BJ (cell line): Measurements from ENCODE around the gene ACHE. TPM values are rescaled to one million over a fixed set of nuclear protein-coding genes. Genes with fewer than 3 reads are reported as not detected.
"Not testable (repeated sequence)": the region's sequence is repeated elsewhere in the genome, so short reads cannot be mapped to it uniquely, and the experiment has no call there.

ENCODE experiments used
- CTCF ChIA-PET: fragments of 350-600 bp; formaldehyde crosslinking; extraction: SDS; loops from one replicate; lab custom pipeline; 2021; ENCODE audit warnings: antibody characterized with exemption, inconsistent platforms; lab: Yijun Ruan, JAX
- POLR2A ChIA-PET: fragments of 300-600 bp; sonication (Branson Sonifier 250); formaldehyde crosslinking; extraction: SDS; loops from one replicate; lab custom pipeline; 2021; ENCODE audit warnings: antibody characterized with exemption; lab: Charles Lee
- DNase-seq: peaks from one replicate; pipeline ENCODE4 v3.0.0-alpha.2; 2011; ENCODE audit warnings: low read depth
- H3K27me3 ChIP-seq: 2 replicates; pipeline ENCODE4 v1.6.0; 2011; ENCODE audit warnings: low read length; ENCODE audit not compliant: control insufficient read depth, insufficient read depth
- H3K36me3 ChIP-seq: 2 replicates; pipeline ENCODE4 v1.5.1; 2011; ENCODE audit warnings: low read length; ENCODE audit not compliant: control insufficient read depth, insufficient read depth
- H3K4me3 ChIP-seq: 2 replicates; pipeline ENCODE4 v1.5.1; 2011; ENCODE audit warnings: low read depth, mild to moderate bottlenecking, control low read depth, low read length
- CTCF ChIP-seq: IDR thresholded peaks from 2 replicates; pipeline ENCODE4 v1.5.1; 2011; ENCODE audit warnings: low read depth, mild to moderate bottlenecking, control low read depth, inconsistent platforms, low read length, moderate library complexity; ENCODE audit not compliant: insufficient read depth
- polyA plus RNA-seq: library from polyadenylated mRNA; depleted of rRNA; stranded (reverse); fragments of >200 nt; gene quantifications from 2 replicates; pipeline ENCODE4 v1.2.3, GENCODE V29; 2011

The ACHE gene
- polyA plus RNA-seq, 1 experiment = 0.22 TPM

GRCh38 chr7:100914208-100914878 is 18.7 kb upstream of the ACHE start:
- Histone ChIP-seq H3K4me3 (no peak overlapping the region), H3K27me3 (0 out of 2 replicates have a peak, but pooled peaks cover 1% of the 10 kb centered on the region), H3K36me3 (no peaks in the 10 kb centered on the region)
- no peak for TF ChIP-seq CTCF
- DNase-seq = no peak
- POLR2A ChIA-PET = no interaction called here
- CTCF ChIA-PET = no interaction called here

GRCh38 chr7:100911484-100911883 is 15.8 kb upstream of the ACHE start:
- CTCF ChIA-PET = no interaction called here
- Histone ChIP-seq H3K36me3 (no peaks in the 10 kb centered on the region), H3K4me3 (no peak overlapping the region), H3K27me3 (no peaks in the 10 kb centered on the region)
- POLR2A ChIA-PET = no interaction called here
- TF ChIP-seq CTCF = no peak
- DNase-seq = no peak

- H3K27me3 ChIP-seq, H3K4me3 ChIP-seq, H3K36me3 ChIP-seq, DNase-seq, POLR2A ChIA-PET: not testable (repeated sequence)
- CTCF ChIA-PET = interaction anchor here (0.6 to 1.0 kb wide), 3 partner anchors 12 to 1064 kb away, joined by 3 read pairs; no protein-coding TSS in a partner anchor
Measured at GRCh38 chr7:100910443-100910842, 14.8 kb upstream of the ACHE start.

GRCh38 chr7:100908512-100908911 is 12.8 kb upstream of the ACHE start:
- Histone ChIP-seq H3K4me3 (no peak overlapping the region), H3K36me3 (no peaks in the 10 kb centered on the region), H3K27me3 (no peaks in the 10 kb centered on the region)
- TF ChIP-seq CTCF = no peak
- POLR2A ChIA-PET = no interaction called here
- CTCF ChIA-PET = no interaction called here
- no peak for DNase-seq

- Histone ChIP-seq H3K4me3 (no peak overlapping the region), H3K36me3 (no peaks in the 10 kb centered on the region), H3K27me3 (peaks cover 9% of the 10 kb centered on the region)
- DNase-seq = no peak
- ChIA-PET CTCF (interaction anchor here (2.6 to 3.7 kb wide), 2 partner anchors 8 to 156 kb away, joined by 18 read pairs; partner anchors contain the start of gene ACHE), POLR2A (no interaction called here)
- no peak for TF ChIP-seq CTCF
Measured at GRCh38 chr7:100902638-100903037, 7.0 kb upstream of the ACHE start.
